ENCODE measurements around the gene MROH8. TPM values are rescaled to one million over a fixed set of nuclear protein-coding genes. Genes with fewer than 3 reads are reported as not detected.

MROH8 gene
- total and polyA plus RNA-seq, 2 experiments from 2014 or later: 0.63 to 0.68 TPM

GRCh38 chr20:37119356-37120036, 59.9 kb downstream of the MROH8 start:
- peaks cover 8% of the 10 kb centered on the region for H3K9me3 Mint-ChIP-seq
- ATAC-seq: no peak
- no peak for TF ChIP-seq EZH2 (IDR thresholded peaks at IDR 0.05; ENCODE audit: low read depth, unreplicated experiment)
- TF ChIP-seq ZNF114 (CRISPR knock-in tag; IDR thresholded peaks at IDR 0.05): no peak
- TF ChIP-seq ZNF331 (CRISPR knock-in tag; IDR thresholded peaks at IDR 0.05; ENCODE audit: low read depth): no peak
- no peak for TF ChIP-seq EZH2phosphoT487 (IDR thresholded peaks at IDR 0.05; ENCODE audit: unreplicated experiment)
- Histone ChIP-seq H3K79me2 (replicated peaks; ENCODE audit: insufficient read depth) (no peaks in the 10 kb centered on the region), H3K36me3 (ENCODE audit: insufficient read depth) (no peaks in the 10 kb centered on the region), H3K27ac (ENCODE audit: low read depth) (no peak overlapping the region), H3K4me1 (ENCODE audit: insufficient read depth) (no peaks in the 10 kb centered on the region), H3K4me2 (no peak overlapping the region), H3F3A (replicated peaks; ENCODE audit: low read depth) (no peaks in the 10 kb centered on the region), H3K27me3 (ENCODE audit: insufficient read depth) (no peaks in the 10 kb centered on the region), H3K4me3 (no peak overlapping the region), H3K9me2 (ENCODE audit: insufficient read depth) (no peaks in the 10 kb centered on the region), H4K20me1 (replicated peaks; ENCODE audit: insufficient read depth) (no peaks in the 10 kb centered on the region), H2AFZ (no peak overlapping the region)
- no peak overlapping the region for H3K27ac Mint-ChIP-seq
- H3K36me3 Mint-ChIP-seq (ENCODE audit: low read depth): peaks cover under 1% of the 10 kb centered on the region
- no peak for DNase-seq (ENCODE audit: low spot score)
- no peaks in the 10 kb centered on the region for H3K4me1 Mint-ChIP-seq
- H3K4me3 Mint-ChIP-seq: no peak overlapping the region
- no peaks in the 10 kb centered on the region for H3K27me3 Mint-ChIP-seq (ENCODE audit: insufficient read depth, low read depth, poor library complexity)

GRCh38 chr20:37114012-37114411, 65.3 kb downstream of the MROH8 start:
- Histone ChIP-seq H3K27ac (ENCODE audit: low read depth) (no peak overlapping the region), H3K4me3 (no peak overlapping the region), H4K20me1 (replicated peaks; ENCODE audit: insufficient read depth) (no peaks in the 10 kb centered on the region), H3K9me2 (ENCODE audit: insufficient read depth) (no peaks in the 10 kb centered on the region), H3F3A (replicated peaks; ENCODE audit: low read depth) (no peaks in the 10 kb centered on the region), H3K36me3 (ENCODE audit: insufficient read depth) (no peaks in the 10 kb centered on the region), H3K4me1 (ENCODE audit: insufficient read depth) (no peaks in the 10 kb centered on the region), H3K27me3 (ENCODE audit: insufficient read depth) (no peaks in the 10 kb centered on the region), H2AFZ (no peak overlapping the region), H3K79me2 (replicated peaks; ENCODE audit: insufficient read depth) (no peaks in the 10 kb centered on the region), H3K4me2 (no peak overlapping the region)
- Mint-ChIP-seq H3K4me1 (no peaks in the 10 kb centered on the region), H3K36me3 (ENCODE audit: low read depth) (no peaks in the 10 kb centered on the region), H3K27ac (no peak overlapping the region), H3K4me3 (no peak overlapping the region), H3K27me3 (ENCODE audit: insufficient read depth, low read depth, poor library complexity) (no peaks in the 10 kb centered on the region), H3K9me3 (no peaks in the 10 kb centered on the region)
- ATAC-seq (no peak), DNase-seq (ENCODE audit: low spot score) (no peak)
- TF ChIP-seq, protein P1, sequence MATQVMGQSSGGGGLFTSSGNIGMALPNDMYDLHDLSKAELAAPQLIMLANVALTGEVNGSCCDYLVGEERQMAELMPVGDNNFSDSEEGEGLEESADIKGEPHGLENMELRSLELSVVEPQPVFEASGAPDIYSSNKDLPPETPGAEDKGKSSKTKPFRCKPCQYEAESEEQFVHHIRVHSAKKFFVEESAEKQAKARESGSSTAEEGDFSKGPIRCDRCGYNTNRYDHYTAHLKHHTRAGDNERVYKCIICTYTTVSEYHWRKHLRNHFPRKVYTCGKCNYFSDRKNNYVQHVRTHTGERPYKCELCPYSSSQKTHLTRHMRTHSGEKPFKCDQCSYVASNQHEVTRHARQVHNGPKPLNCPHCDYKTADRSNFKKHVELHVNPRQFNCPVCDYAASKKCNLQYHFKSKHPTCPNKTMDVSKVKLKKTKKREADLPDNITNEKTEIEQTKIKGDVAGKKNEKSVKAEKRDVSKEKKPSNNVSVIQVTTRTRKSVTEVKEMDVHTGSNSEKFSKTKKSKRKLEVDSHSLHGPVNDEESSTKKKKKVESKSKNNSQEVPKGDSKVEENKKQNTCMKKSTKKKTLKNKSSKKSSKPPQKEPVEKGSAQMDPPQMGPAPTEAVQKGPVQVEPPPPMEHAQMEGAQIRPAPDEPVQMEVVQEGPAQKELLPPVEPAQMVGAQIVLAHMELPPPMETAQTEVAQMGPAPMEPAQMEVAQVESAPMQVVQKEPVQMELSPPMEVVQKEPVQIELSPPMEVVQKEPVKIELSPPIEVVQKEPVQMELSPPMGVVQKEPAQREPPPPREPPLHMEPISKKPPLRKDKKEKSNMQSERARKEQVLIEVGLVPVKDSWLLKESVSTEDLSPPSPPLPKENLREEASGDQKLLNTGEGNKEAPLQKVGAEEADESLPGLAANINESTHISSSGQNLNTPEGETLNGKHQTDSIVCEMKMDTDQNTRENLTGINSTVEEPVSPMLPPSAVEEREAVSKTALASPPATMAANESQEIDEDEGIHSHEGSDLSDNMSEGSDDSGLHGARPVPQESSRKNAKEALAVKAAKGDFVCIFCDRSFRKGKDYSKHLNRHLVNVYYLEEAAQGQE (IDR thresholded peaks at IDR 0.05; ENCODE audit: unreplicated experiment): no peak
- TF ChIP-seq EZH2phosphoT487 (IDR thresholded peaks at IDR 0.05; ENCODE audit: unreplicated experiment): no peak
- TF ChIP-seq ZNF331 (CRISPR knock-in tag; IDR thresholded peaks at IDR 0.05; ENCODE audit: low read depth): no peak
- no peak for TF ChIP-seq JUNB (IDR thresholded peaks at IDR 0.05; ENCODE audit: unreplicated experiment)
- no peak for TF ChIP-seq STAT1 (IDR thresholded peaks at IDR 0.05; ENCODE audit: unreplicated experiment)
- no peak for TF ChIP-seq ZNF114 (CRISPR knock-in tag; IDR thresholded peaks at IDR 0.05)
- TF ChIP-seq CREB1 (CRISPR knock-in tag; IDR thresholded peaks at IDR 0.05; ENCODE audit: low read depth): no peak
- TF ChIP-seq, protein P2, sequence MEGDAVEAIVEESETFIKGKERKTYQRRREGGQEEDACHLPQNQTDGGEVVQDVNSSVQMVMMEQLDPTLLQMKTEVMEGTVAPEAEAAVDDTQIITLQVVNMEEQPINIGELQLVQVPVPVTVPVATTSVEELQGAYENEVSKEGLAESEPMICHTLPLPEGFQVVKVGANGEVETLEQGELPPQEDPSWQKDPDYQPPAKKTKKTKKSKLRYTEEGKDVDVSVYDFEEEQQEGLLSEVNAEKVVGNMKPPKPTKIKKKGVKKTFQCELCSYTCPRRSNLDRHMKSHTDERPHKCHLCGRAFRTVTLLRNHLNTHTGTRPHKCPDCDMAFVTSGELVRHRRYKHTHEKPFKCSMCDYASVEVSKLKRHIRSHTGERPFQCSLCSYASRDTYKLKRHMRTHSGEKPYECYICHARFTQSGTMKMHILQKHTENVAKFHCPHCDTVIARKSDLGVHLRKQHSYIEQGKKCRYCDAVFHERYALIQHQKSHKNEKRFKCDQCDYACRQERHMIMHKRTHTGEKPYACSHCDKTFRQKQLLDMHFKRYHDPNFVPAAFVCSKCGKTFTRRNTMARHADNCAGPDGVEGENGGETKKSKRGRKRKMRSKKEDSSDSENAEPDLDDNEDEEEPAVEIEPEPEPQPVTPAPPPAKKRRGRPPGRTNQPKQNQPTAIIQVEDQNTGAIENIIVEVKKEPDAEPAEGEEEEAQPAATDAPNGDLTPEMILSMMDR (conservative IDR thresholded peaks at IDR 0.05; ENCODE audit: low read depth in 2 of 2): no peak
- no peak for TF ChIP-seq POLR2AphosphoS5 (IDR thresholded peaks at IDR 0.05; ENCODE audit: low read depth)
